GM23338 (cell line): Measurements from ENCODE around the gene SEL1L3. TPM values are rescaled to one million over a fixed set of nuclear protein-coding genes. Genes with fewer than 3 reads are reported as not detected.
A peak's percentile ranks its signal among the peaks of the same experiment; 100 is the strongest.

Source experiments
- ATAC-seq: fragments of 200-7000 bp; cut with Tn5 transposase; 3 replicates; pipeline ENCODE4 v1.9.1; 2020
- DNase-seq: peaks from one replicate; pipeline ENCODE4 v3.0.0-alpha.2; 2015; ENCODE audit warnings: low spot score
- H2AFZ ChIP-seq: fragments of 200-600 bp; sonication (generic); 2 replicates; pipeline ENCODE4 v1.8.0; 2016; ENCODE audit warnings: antibody characterized with exemption, mild to moderate bottlenecking, moderate library complexity
- H3F3A ChIP-seq: fragments of 200-600 bp; sonication (generic); replicated peaks from 2 replicates; pipeline ENCODE4 v1.8.0; 2017; ENCODE audit warnings: antibody characterized with exemption, mixed run types, low read depth
- H3K27ac ChIP-seq: fragments of 200-600 bp; sonication (generic); 2 replicates; pipeline ENCODE4 v1.6.1; 2016; ENCODE audit warnings: low read depth
- H3K27me3 ChIP-seq: fragments of 200-600 bp; sonication (generic); 2 replicates; pipeline ENCODE4 v1.8.0; 2016; ENCODE audit warnings: mild to moderate bottlenecking, mixed run types, moderate library complexity; ENCODE audit not compliant: insufficient read depth
- H3K36me3 ChIP-seq: fragments of 200-600 bp; sonication (generic); 2 replicates; pipeline ENCODE4 v1.8.0; 2016; ENCODE audit warnings: mild to moderate bottlenecking; ENCODE audit not compliant: insufficient read depth
- H3K4me1 ChIP-seq: fragments of 200-600 bp; sonication (generic); 2 replicates; pipeline ENCODE4 v1.8.0; 2016; ENCODE audit warnings: mild to moderate bottlenecking, moderate library complexity; ENCODE audit not compliant: insufficient read depth
- H3K4me2 ChIP-seq: fragments of 200-600 bp; sonication (generic); 2 replicates; pipeline ENCODE4 v1.7.1; 2017; ENCODE audit warnings: mixed run types
- H3K4me3 ChIP-seq: fragments of 200-600 bp; sonication (generic); 2 replicates; pipeline ENCODE4 v1.6.1; 2016; ENCODE audit warnings: mixed run types
- H3K79me2 ChIP-seq: fragments of 200-600 bp; sonication (generic); replicated peaks from 2 replicates; pipeline ENCODE4 v1.8.0; 2017; ENCODE audit warnings: mild to moderate bottlenecking; ENCODE audit not compliant: insufficient read depth
- H3K9me2 ChIP-seq: fragments of 200-600 bp; sonication (generic); 2 replicates; pipeline ENCODE4 v1.8.0; 2017; ENCODE audit not compliant: insufficient read depth
- H4K20me1 ChIP-seq: fragments of 200-600 bp; sonication (generic); replicated peaks from 2 replicates; pipeline ENCODE4 v1.8.0; 2017; ENCODE audit warnings: mild to moderate bottlenecking; ENCODE audit not compliant: insufficient read depth
- H3K27ac Mint-ChIP-seq: 2 replicates; pipeline ENCODE4 v1.8.0; 2020; ENCODE audit warnings: inconsistent platforms, mild to moderate bottlenecking, moderate library complexity, mixed read lengths
- H3K27me3 Mint-ChIP-seq: 3 replicates; pipeline ENCODE4 v1.8.0; 2022; ENCODE audit warnings: low read depth, mild to moderate bottlenecking, moderate library complexity, mixed read lengths, inconsistent platforms; ENCODE audit not compliant: insufficient read depth, poor library complexity
- H3K36me3 Mint-ChIP-seq: 3 replicates; pipeline ENCODE4 v1.8.0; 2021; ENCODE audit warnings: low read depth, mild to moderate bottlenecking, inconsistent platforms, moderate library complexity, mixed read lengths
- H3K4me1 Mint-ChIP-seq: 3 replicates; pipeline ENCODE4 v1.8.0; 2020; ENCODE audit warnings: mild to moderate bottlenecking, inconsistent platforms, mixed read lengths
- H3K4me3 Mint-ChIP-seq: 3 replicates; pipeline ENCODE4 v1.8.0; 2021; ENCODE audit warnings: moderate library complexity, mild to moderate bottlenecking, inconsistent platforms, mixed read lengths
- H3K9me3 Mint-ChIP-seq: 3 replicates; pipeline ENCODE4 v1.8.0; 2020; ENCODE audit warnings: moderate library complexity, mild to moderate bottlenecking, inconsistent platforms, mixed read lengths
- CREB1 ChIP-seq: fragments of 250-450 bp; sonication (Bioruptor Pico); IDR thresholded peaks from 2 replicates; pipeline ENCODE4 v1.5.0; 2020; ENCODE audit warnings: low read depth, mild to moderate bottlenecking, moderate library complexity
- CTCF ChIP-seq, 2 experiments: fragments of 200-600 bp in 1 of 2; sonication (generic) in 1 of 2; conservative IDR thresholded peaks; 2 replicates each; pipeline versions ENCODE4 v1.5.1 to v1.6.1; 2016 to 2017; ENCODE audit warnings: antibody characterized with exemption in 2 of 2, low read depth in 2 of 2, mild to moderate bottlenecking in 2 of 2, moderate library complexity in 1 of 2
- ETS1 ChIP-seq: IDR thresholded peaks from 2 replicates; pipeline ENCODE4 v1.6.1; 2016; ENCODE audit warnings: antibody characterized with exemption
- EZH2 ChIP-seq: fragments of 200-600 bp; sonication (generic); IDR thresholded peaks from one replicate; pipeline ENCODE4 v1.8.0; 2017; ENCODE audit warnings: antibody characterized with exemption, mild to moderate bottlenecking, low read depth; ENCODE audit not compliant: unreplicated experiment
- EZH2phosphoT487 ChIP-seq: fragments of 200-600 bp; sonication (generic); IDR thresholded peaks from one replicate; pipeline ENCODE4 v1.8.1; 2018; ENCODE audit warnings: antibody characterized with exemption; ENCODE audit not compliant: unreplicated experiment
- JUNB ChIP-seq: IDR thresholded peaks from one replicate; pipeline ENCODE4 v1.6.1; 2016; ENCODE audit warnings: antibody characterized with exemption; ENCODE audit not compliant: unreplicated experiment
- NANOG ChIP-seq: IDR thresholded peaks from 2 replicates; pipeline ENCODE4 v1.6.1; 2016; ENCODE audit warnings: antibody characterized with exemption, borderline replicate concordance
- POLR2AphosphoS5 ChIP-seq: IDR thresholded peaks from 2 replicates; pipeline ENCODE4 v1.6.1; 2016; ENCODE audit warnings: antibody characterized with exemption, low read depth
- REST ChIP-seq: IDR thresholded peaks from one replicate; pipeline ENCODE4 v1.6.1; 2018; ENCODE audit warnings: antibody characterized with exemption; ENCODE audit not compliant: unreplicated experiment
- STAT1 ChIP-seq: IDR thresholded peaks from one replicate; pipeline ENCODE4 v1.6.1; 2016; ENCODE audit warnings: antibody characterized with exemption; ENCODE audit not compliant: unreplicated experiment
- ZNF114 ChIP-seq: fragments of 250-450 bp; sonication (Bioruptor Pico); IDR thresholded peaks from 2 replicates; pipeline ENCODE4 v1.5.0; 2020; ENCODE audit warnings: mild to moderate bottlenecking, moderate library complexity
- ZNF331 ChIP-seq: fragments of 250-450 bp; sonication (Bioruptor Pico); IDR thresholded peaks from 2 replicates; pipeline ENCODE4 v1.5.0; 2020; ENCODE audit warnings: low read depth, mild to moderate bottlenecking, moderate library complexity
- ZNF462 ChIP-seq: fragments of 250-450 bp; sonication (Bioruptor Pico); IDR thresholded peaks from 2 replicates; pipeline ENCODE4 v1.5.0; 2020; ENCODE audit warnings: mild to moderate bottlenecking, moderate library complexity
- polyA plus RNA-seq: library from polyadenylated mRNA; unstranded; fragments of >200 nt; fragmentation: Nextera tagmentation; extraction: Ambion mirVana; gene quantifications from 2 replicates; pipeline ENCODE4 v1.2.1, GENCODE V29; 2016
- total RNA-seq: library from RNA; depleted of rRNA; stranded (reverse); fragments of >200 nt; shearing (Covaris generic); gene quantifications from 2 replicates; pipeline ENCODE4 v1.2.3, GENCODE V29; 2014

SEL1L3 gene
- total and polyA plus RNA-seq, 2 experiments from 2014 or later, result 17.1 to 61.7 TPM

- Histone ChIP-seq H2AFZ (no peak overlapping the region), H3K4me2 (0 out of 2 replicates have a peak overlapping the region, but pooled peaks have one; percentile 47), H3K27me3 (peaks cover 15% of the 10 kb centered on the region), H3K4me3 (no peak overlapping the region), H3K79me2 (peaks cover 15% of the 10 kb centered on the region), H3K27ac (no peak overlapping the region), H3K4me1 (peaks cover 33% of the 10 kb centered on the region), H3K36me3 (no peaks in the 10 kb centered on the region), H4K20me1 (no peaks in the 10 kb centered on the region), H3K9me2 (no peaks in the 10 kb centered on the region), H3F3A (peaks cover 7% of the 10 kb centered on the region; the same call in 1 of the 2 replicates)
- Mint-ChIP-seq H3K4me1 (peaks cover 24% of the 10 kb centered on the region), H3K36me3 (peaks cover 4% of the 10 kb centered on the region; the same call in 2 of the 3 replicates), H3K9me3 (no peaks in the 10 kb centered on the region), H3K4me3 (no peak overlapping the region), H3K27ac (no peak overlapping the region), H3K27me3 (peaks cover 14% of the 10 kb centered on the region)
- DNase-seq (peak; percentile 68), ATAC-seq (peak; percentile 15)
- TF ChIP-seq ZNF331 (CRISPR knock-in tag) (no peak), EZH2phosphoT487 (no peak), EZH2 (no peak), ZNF114 (CRISPR knock-in tag) (no peak), NANOG (no peak), CREB1 (CRISPR knock-in tag) (no peak), ZNF462 (CRISPR knock-in tag) (no peak), JUNB (no peak), ETS1 (no peak), REST (no peak), CTCF (conservative IDR thresholded peaks at IDR 0.05; ENCODE audit: low read depth in 2 of 2) (no peak), POLR2AphosphoS5 (no peak), STAT1 (no peak)
Measured at GRCh38 chr4:25865586-25865985, 2.8 kb upstream of the SEL1L3 start.
